NB4 (cell line): Measurements from ENCODE around the gene CTSA.
A peak's percentile ranks its signal among the peaks of the same experiment; 100 is the strongest.

Experiments
- DNase-seq: peaks from one replicate; pipeline ENCODE4 v3.0.0; 2010; ENCODE audit warnings: low read depth
- H3K4me3 ChIP-seq: one replicate; pipeline ENCODE4 v1.5.1; 2011; ENCODE audit warnings: mild to moderate bottlenecking, low read depth, low read length, moderate library complexity
- CTCF ChIP-seq: IDR thresholded peaks from one replicate; pipeline ENCODE4 v1.5.1; 2012; ENCODE audit warnings: low read depth, low read length
- MAX ChIP-seq: IDR thresholded peaks from 2 replicates; pipeline ENCODE4 v1.6.1; 2011; ENCODE audit warnings: low read depth, low read length
- MYC ChIP-seq: IDR thresholded peaks from 2 replicates; pipeline ENCODE4 v1.6.1; 2011; ENCODE audit warnings: low read depth, low read length
- POLR2A ChIP-seq: IDR thresholded peaks from 2 replicates; pipeline ENCODE4 v1.6.1; 2011; ENCODE audit warnings: mild to moderate bottlenecking; ENCODE audit not compliant: insufficient read length; ENCODE audit errors: extremely low read depth

Gene CTSA

GRCh38 chr20:45946149-45946970 is 55.2 kb downstream of the CTSA start:
- DNase-seq, result peak; percentile 96
- H3K4me3 ChIP-seq, result peak overlapping the region; percentile 42
- TF ChIP-seq MYC (peak; percentile 99), MAX (peak; percentile 100), CTCF (no peak), POLR2A (peak; percentile 7)

- no peak overlapping the region for H3K4me3 ChIP-seq
- no peak for DNase-seq
- TF ChIP-seq MAX (no peak), POLR2A (no peak), CTCF (no peak)
Observed at GRCh38 chr20:45947110-45947866, 56.2 kb downstream of the CTSA start.

GRCh38 chr20:45948261-45948733 is 57.2 kb downstream of the CTSA start:
- TF ChIP-seq CTCF (no peak), MYC (no peak), POLR2A (no peak), MAX (no peak)
- no peak for DNase-seq
- no peak overlapping the region for H3K4me3 ChIP-seq
